ENCODE data around the gene ACE2. TPM values are rescaled to one million over a fixed set of nuclear protein-coding genes. Genes with fewer than 3 reads are reported as not detected.

The ACE2 gene
- total RNA-seq, 4 donors from 2014 or later: 1.8 to 6.7 (median 5.7) TPM

GRCh38 chrX:15576019-15576418, 24.7 kb downstream of the ACE2 start:
- TF ChIP-seq CTCF (IDR thresholded peaks at IDR 0.05; ENCODE audit: low read depth): no peak

- no peak for TF ChIP-seq CTCF (IDR thresholded peaks at IDR 0.05; ENCODE audit: low read depth)
These were observed 26.7 kb downstream of the ACE2 start for GRCh38 chrX:15574017-15574416.

- no peak for TF ChIP-seq CTCF (IDR thresholded peaks at IDR 0.05; ENCODE audit: low read depth)
These were observed 30.6 kb downstream of the ACE2 start for GRCh38 chrX:15570145-15570544.

GRCh38 chrX:15567886-15568616, 32.7 kb downstream of the ACE2 start:
- TF ChIP-seq CTCF (IDR thresholded peaks at IDR 0.05; ENCODE audit: low read depth): no peak

GRCh38 chrX:15567267-15567666, 33.5 kb downstream of the ACE2 start:
- no peak for TF ChIP-seq CTCF (IDR thresholded peaks at IDR 0.05; ENCODE audit: low read depth)

- no peak for TF ChIP-seq CTCF (IDR thresholded peaks at IDR 0.05; ENCODE audit: low read depth)
These were observed 34.5 kb downstream of the ACE2 start for GRCh38 chrX:15566244-15566643.

GRCh38 chrX:15564981-15565579, 35.7 kb downstream of the ACE2 start:
- no peak for TF ChIP-seq CTCF (IDR thresholded peaks at IDR 0.05; ENCODE audit: low read depth)

All from subcutaneous adipose tissue (tissue), 4 donors.